ENCODE results near the gene TMEM132D.

Gene TMEM132D

GRCh38 chr12:129074379-129074778 is 829.4 kb downstream of the TMEM132D start:
- DNase-seq (ENCODE audit: low read depth) = no peak
- no peak overlapping the region for H3K4me3 ChIP-seq (ENCODE audit: low read length)
- TF ChIP-seq, protein P1, sequence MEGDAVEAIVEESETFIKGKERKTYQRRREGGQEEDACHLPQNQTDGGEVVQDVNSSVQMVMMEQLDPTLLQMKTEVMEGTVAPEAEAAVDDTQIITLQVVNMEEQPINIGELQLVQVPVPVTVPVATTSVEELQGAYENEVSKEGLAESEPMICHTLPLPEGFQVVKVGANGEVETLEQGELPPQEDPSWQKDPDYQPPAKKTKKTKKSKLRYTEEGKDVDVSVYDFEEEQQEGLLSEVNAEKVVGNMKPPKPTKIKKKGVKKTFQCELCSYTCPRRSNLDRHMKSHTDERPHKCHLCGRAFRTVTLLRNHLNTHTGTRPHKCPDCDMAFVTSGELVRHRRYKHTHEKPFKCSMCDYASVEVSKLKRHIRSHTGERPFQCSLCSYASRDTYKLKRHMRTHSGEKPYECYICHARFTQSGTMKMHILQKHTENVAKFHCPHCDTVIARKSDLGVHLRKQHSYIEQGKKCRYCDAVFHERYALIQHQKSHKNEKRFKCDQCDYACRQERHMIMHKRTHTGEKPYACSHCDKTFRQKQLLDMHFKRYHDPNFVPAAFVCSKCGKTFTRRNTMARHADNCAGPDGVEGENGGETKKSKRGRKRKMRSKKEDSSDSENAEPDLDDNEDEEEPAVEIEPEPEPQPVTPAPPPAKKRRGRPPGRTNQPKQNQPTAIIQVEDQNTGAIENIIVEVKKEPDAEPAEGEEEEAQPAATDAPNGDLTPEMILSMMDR (IDR thresholded peaks at IDR 0.05; ENCODE audit: insufficient read depth, low read depth, low read length, missing control alignments) = no peak

- DNase-seq (ENCODE audit: low read depth) = no peak
- TF ChIP-seq, protein P1 (IDR thresholded peaks at IDR 0.05; ENCODE audit: insufficient read depth, low read depth, low read length, missing control alignments) = no peak
- no peak overlapping the region for H3K4me3 ChIP-seq (ENCODE audit: low read length)
Observed at GRCh38 chr12:129073157-129073915, 830.5 kb downstream of the TMEM132D start.

GRCh38 chr12:129071362-129071761 is 832.5 kb downstream of the TMEM132D start:
- DNase-seq (ENCODE audit: low read depth) = no peak
- H3K4me3 ChIP-seq (ENCODE audit: low read length) = no peak overlapping the region
- TF ChIP-seq, protein P1 (IDR thresholded peaks at IDR 0.05; ENCODE audit: insufficient read depth, low read depth, low read length, missing control alignments) = no peak

GRCh38 chr12:129069886-129070285 is 833.9 kb downstream of the TMEM132D start:
- no peak overlapping the region for H3K4me3 ChIP-seq (ENCODE audit: low read length)
- DNase-seq (ENCODE audit: low read depth) = no peak
- TF ChIP-seq, protein P1 (IDR thresholded peaks at IDR 0.05; ENCODE audit: insufficient read depth, low read depth, low read length, missing control alignments) = no peak

DNA sequence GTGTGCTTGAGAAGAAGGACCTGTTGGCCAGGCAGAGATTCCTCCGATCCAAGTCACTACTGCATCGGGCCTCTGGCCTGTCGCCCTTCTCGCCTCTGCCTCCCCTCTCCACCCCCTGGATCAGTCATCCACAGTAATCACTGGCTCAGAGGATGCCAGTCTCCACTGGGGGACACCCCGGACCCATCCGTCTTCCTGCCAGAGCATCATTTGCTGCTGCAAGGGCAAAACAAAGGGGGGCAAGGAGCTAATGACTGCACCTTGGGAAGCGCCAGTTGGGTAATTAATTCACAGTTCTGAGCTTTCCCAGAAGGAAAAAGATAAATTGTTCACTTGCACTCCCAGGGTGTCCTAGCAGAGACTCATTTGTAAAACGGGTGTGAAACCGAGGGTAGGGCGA is 835.1 kb downstream of the TMEM132D start:
- H3K4me3 ChIP-seq (ENCODE audit: low read length) = no peak overlapping the region
- TF ChIP-seq, protein P1 (IDR thresholded peaks at IDR 0.05; ENCODE audit: insufficient read depth, low read depth, low read length, missing control alignments) = no peak
- DNase-seq (ENCODE audit: low read depth) = no peak

- H3K4me3 ChIP-seq (ENCODE audit: low read length) = no peak overlapping the region
- no peak for DNase-seq (ENCODE audit: low read depth)
- TF ChIP-seq, protein P1 (IDR thresholded peaks at IDR 0.05; ENCODE audit: insufficient read depth, low read depth, low read length, missing control alignments) = no peak
Observed at GRCh38 chr12:129067491-129067890, 836.3 kb downstream of the TMEM132D start.

Measured in epithelial cell of esophagus (primary cell).